HepG2 (cell line): Measurements from ENCODE around the gene COG5. TPM values are rescaled to one million over a fixed set of nuclear protein-coding genes. Genes with fewer than 3 reads are reported as not detected.

ENCODE experiments used
- ATAC-seq: fragments of 200-7000 bp; cut with Tn5 transposase; 3 replicates; pipeline ENCODE4 v1.9.1; 2020; ENCODE audit warnings: mild to moderate bottlenecking, moderate library complexity
- BruUV-seq: library from RNA; stranded (reverse); fragments of 400-500 nt; replicated peaks from 2 replicates; lab custom pipeline; 2021; lab: Mats Ljungman, UMichigan
- CTCF ChIA-PET: fragments of 300-600 bp; formaldehyde crosslinking; extraction: SDS; loops from one replicate; lab custom pipeline; 2021; ENCODE audit warnings: low total read pairs, inconsistent platforms, low intra/inter-chr PET ratio; lab: Yijun Ruan, JAX
- POLR2A ChIA-PET: fragments of 350-600 bp; sonication (Branson Sonifier 250); formaldehyde crosslinking; loops from one replicate; lab custom pipeline; 2020; ENCODE audit warnings: antibody characterized with exemption, inconsistent platforms; lab: Yijun Ruan, JAX
- DNase-seq: peaks from one replicate; pipeline ENCODE4 v3.0.0-alpha.2; 2015; ENCODE audit warnings: low spot score
- FAIRE-seq: peaks from 3 replicates; lab custom pipeline; 2011; peaks lifted over from hg19 to GRCh38; lab: Jason Lieb, UNC
- H2AFZ ChIP-seq: one replicate; pipeline ENCODE4 v1.6.1; 2011; ENCODE audit warnings: low read length, inconsistent platforms
- H3K27ac ChIP-seq: fragments of 300-600 bp; 3 replicates; pipeline ENCODE4 v1.8.0; 2011; ENCODE audit warnings: mixed run types, mild to moderate bottlenecking, mixed read lengths, low read length, inconsistent platforms; ENCODE audit not compliant: insufficient read depth; ENCODE audit errors: extremely low read length
- H3K27me3 ChIP-seq, 2 experiments: fragments of 200-600 bp in 1 of 2; 2 replicates in 1 of 2; 3 replicates in 1 of 2; pipeline versions ENCODE4 v1.6.0 to v1.8.0; 2011; ENCODE audit warnings: low read length in 2 of 2, mild to moderate bottlenecking in 2 of 2, moderate library complexity in 2 of 2, inconsistent platforms in 1 of 2; ENCODE audit not compliant: insufficient read depth in 2 of 2, control insufficient read depth in 1 of 2
- H3K36me3 ChIP-seq, 2 experiments: fragments of 200-600 bp in 1 of 2; replicated peaks in 1 of 2; 2 replicates in 1 of 2; 3 replicates in 1 of 2; pipeline versions ENCODE4 v1.5.1 to v1.8.0; 2011; ENCODE audit warnings: low read length in 2 of 2, inconsistent platforms in 1 of 2; ENCODE audit not compliant: insufficient read depth in 2 of 2, control insufficient read depth in 1 of 2
- H3K4me1 ChIP-seq: 2 replicates; pipeline ENCODE4 v1.5.1; 2012; ENCODE audit warnings: low read length, inconsistent platforms; ENCODE audit not compliant: insufficient read depth
- H3K4me2 ChIP-seq: 2 replicates; pipeline ENCODE4 v1.6.0; 2011; ENCODE audit warnings: low read depth, low read length, inconsistent platforms
- H3K4me3 ChIP-seq, 3 experiments: fragments of 200-600 bp in 1 of 3; sonication (generic), shearing (Covaris generic) in 1 of 3; replicated peaks in 1 of 3; 2 replicates each; pipeline ENCODE4 v1.5.1; 2011 to 2016; ENCODE audit warnings: low read length in 3 of 3, inconsistent platforms in 2 of 3, low read depth in 2 of 3, mild to moderate bottlenecking in 2 of 3, control low read depth in 1 of 3, mixed read lengths in 1 of 3; ENCODE audit not compliant: insufficient read depth in 1 of 3
- H3K79me2 ChIP-seq: one replicate; pipeline ENCODE4 v1.6.1; 2011; ENCODE audit warnings: low read length, inconsistent platforms; ENCODE audit not compliant: insufficient read depth
- H3K9ac ChIP-seq: 2 replicates; pipeline ENCODE4 v1.6.0; 2011; ENCODE audit warnings: mild to moderate bottlenecking, low read depth, low read length, inconsistent platforms; ENCODE audit not compliant: insufficient read depth
- H3K9me3 ChIP-seq: 2 replicates; pipeline ENCODE4 v1.5.1; 2012; ENCODE audit warnings: mild to moderate bottlenecking, low read length
- H4K20me1 ChIP-seq: 2 replicates; pipeline ENCODE4 v1.6.0; 2011; ENCODE audit warnings: inconsistent platforms, mild to moderate bottlenecking, low read length, moderate library complexity; ENCODE audit not compliant: insufficient read depth
- FOXK1 ChIP-seq: sonication (generic); formaldehyde crosslinking; IDR thresholded peaks from 2 replicates; pipeline ENCODE4 v1.4.0; 2020; ENCODE audit warnings: low read depth, missing genetic modification reagents, borderline replicate concordance
- PAX8 ChIP-seq: sonication (generic); formaldehyde crosslinking; IDR thresholded peaks from 2 replicates; pipeline ENCODE4 v1.8.0; 2022; ENCODE audit warnings: mild to moderate bottlenecking, missing genetic modification reagents, borderline replicate concordance
- REST ChIP-seq, 2 experiments: IDR thresholded peaks; 2 replicates each; pipeline ENCODE4 v1.6.1; 2011 to 2012; ENCODE audit warnings: low read length in 2 of 2, borderline replicate concordance in 1 of 2, low read depth in 1 of 2, mild to moderate bottlenecking in 1 of 2, moderate library complexity in 1 of 2
- SMARCE1 ChIP-seq: fragments of 450-650 bp; IDR thresholded peaks from 2 replicates; pipeline ENCODE4 v1.6.1; 2017; ENCODE audit warnings: borderline replicate concordance
- ZNF234 ChIP-seq: sonication (generic); formaldehyde crosslinking; conservative IDR thresholded peaks from 2 replicates; pipeline ENCODE4 v1.5.1; 2020; ENCODE audit warnings: mild to moderate bottlenecking, missing genetic modification reagents
- ZNF24 ChIP-seq: fragments of 450-650 bp; IDR thresholded peaks from 2 replicates; pipeline ENCODE4 v1.6.1; 2017; ENCODE audit warnings: antibody characterized with exemption, mild to moderate bottlenecking
- ZNF710 ChIP-seq: sonication (generic); formaldehyde crosslinking; IDR thresholded peaks from 2 replicates; pipeline ENCODE4 v1.5.0; 2020; ENCODE audit warnings: mild to moderate bottlenecking, missing genetic modification reagents, borderline replicate concordance
- WGBS: methylation state at CpG from one replicate; pipeline ENCODE4 v1.1.6; 2017; ENCODE audit warnings: low lambda C conversion rate; 5-methylcytosine and 5-hydroxymethylcytosine counted together
- in situ Hi-C: cut with HindIII; loops from 2 replicates; pipeline ENCODE4 v1.10.0; 2017; ENCODE audit warnings: low pct_unique_long_range_greater_than_20kb; ENCODE audit not compliant: extremely low pct_ligation_motif_present
- intact Hi-C: fragments of 100-400 bp; cut with micrococcal nuclease; formaldehyde crosslinking; loops from one replicate; pipeline ENCODE4 v1.10.0; 2022; ENCODE audit not compliant: unreplicated experiment
- polyA plus RNA-seq, 8 experiments: library from polyadenylated mRNA; depleted of rRNA in 3 of 8; stranded (reverse) in 7 of 8; unstranded in 1 of 8; fragments of >200 nt; fragmentation: Illumina TruSeq in 4 of 8; extraction: Trizol in 4 of 8; gene quantifications; 2 replicates each; pipeline versions ENCODE4 v1.2.1 to v1.2.3, GENCODE V29; 2011 to 2016; ENCODE audit warnings: low read depth in 4 of 8, missing spikeins in 1 of 8, mixed read lengths in 1 of 8; ENCODE audit not compliant: insufficient read depth in 1 of 8
- total RNA-seq, 5 experiments: library from RNA; depleted of rRNA; stranded (reverse); fragments of >200 nt; fragmentation: Illumina TruSeq; extraction: Trizol; gene quantifications; 2 replicates each; pipeline ENCODE4 v1.2.3, GENCODE V29; 2016; ENCODE audit warnings: low read depth in 1 of 5
- TF ChIP-seq, protein P1 (sequence below), 2 experiments: sonication (generic) in 1 of 2; formaldehyde crosslinking in 1 of 2; IDR thresholded peaks; 2 replicates each; pipeline versions ENCODE4 v1.6.1 to v1.9.0; 2014 to 2022; ENCODE audit warnings: antibody characterized with exemption in 1 of 2, borderline replicate concordance in 1 of 2, inconsistent platforms in 1 of 2, low read depth in 1 of 2, missing genetic modification reagents in 1 of 2
- TF ChIP-seq, protein P2 (sequence below): sonication (generic); IDR thresholded peaks from 2 replicates; pipeline ENCODE4 v1.6.1; 2016; ENCODE audit warnings: low read depth, borderline replicate concordance

The COG5 gene
- total and polyA plus RNA-seq, 2 of the 13 experiments (the other 11 are each of a cell fraction or from before 2014, with no cell fraction given), result 20.4 to 31.3 TPM

GRCh38 chr7:107158028-107158427, 405.7 kb downstream of the COG5 start:
- Histone ChIP-seq H3K4me3 (no peak overlapping the region), H3K9me3 (no peaks in the 10 kb centered on the region), H3K4me2 (no peak overlapping the region), H3K27me3 (peaks cover 2 to 14% of the 10 kb centered on the region in 2 experiments; a peak in 3 of 5 replicates), H3K79me2 (no peaks in the 10 kb centered on the region), H4K20me1 (no peaks in the 10 kb centered on the region), H3K27ac (no peak overlapping the region), H3K9ac (no peak overlapping the region), H3K36me3 (no peaks in the 10 kb centered on the region), H3K4me1 (peaks cover 12% of the 10 kb centered on the region), H2AFZ (no peak overlapping the region)
- no TSS peak for BruUV-seq
- no peak for DNase-seq
- 29% methylated on average over 2 of the region's 2 CpGs for WGBS
- intact Hi-C loops, result no loop called here
- ChIA-PET CTCF (no interaction called here), POLR2A (no interaction called here)
- in situ Hi-C loops, result no loop called here
- no peak for FAIRE-seq
- no peak for ATAC-seq
- no peak for TF ChIP-seq REST (IDR thresholded peaks at IDR 0.05; ENCODE audit: borderline replicate concordance in 1 of 2, low read depth in 1 of 2, low read length in 2 of 2)
- TF ChIP-seq ZNF234, result no peak
- TF ChIP-seq, protein P1, sequence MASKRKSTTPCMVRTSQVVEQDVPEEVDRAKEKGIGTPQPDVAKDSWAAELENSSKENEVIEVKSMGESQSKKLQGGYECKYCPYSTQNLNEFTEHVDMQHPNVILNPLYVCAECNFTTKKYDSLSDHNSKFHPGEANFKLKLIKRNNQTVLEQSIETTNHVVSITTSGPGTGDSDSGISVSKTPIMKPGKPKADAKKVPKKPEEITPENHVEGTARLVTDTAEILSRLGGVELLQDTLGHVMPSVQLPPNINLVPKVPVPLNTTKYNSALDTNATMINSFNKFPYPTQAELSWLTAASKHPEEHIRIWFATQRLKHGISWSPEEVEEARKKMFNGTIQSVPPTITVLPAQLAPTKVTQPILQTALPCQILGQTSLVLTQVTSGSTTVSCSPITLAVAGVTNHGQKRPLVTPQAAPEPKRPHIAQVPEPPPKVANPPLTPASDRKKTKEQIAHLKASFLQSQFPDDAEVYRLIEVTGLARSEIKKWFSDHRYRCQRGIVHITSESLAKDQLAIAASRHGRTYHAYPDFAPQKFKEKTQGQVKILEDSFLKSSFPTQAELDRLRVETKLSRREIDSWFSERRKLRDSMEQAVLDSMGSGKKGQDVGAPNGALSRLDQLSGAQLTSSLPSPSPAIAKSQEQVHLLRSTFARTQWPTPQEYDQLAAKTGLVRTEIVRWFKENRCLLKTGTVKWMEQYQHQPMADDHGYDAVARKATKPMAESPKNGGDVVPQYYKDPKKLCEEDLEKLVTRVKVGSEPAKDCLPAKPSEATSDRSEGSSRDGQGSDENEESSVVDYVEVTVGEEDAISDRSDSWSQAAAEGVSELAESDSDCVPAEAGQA (IDR thresholded peaks at IDR 0.05; ENCODE audit: low read depth), result no peak
- TF ChIP-seq, protein P1 (CRISPR knock-in tag; IDR thresholded peaks at IDR 0.05; ENCODE audit: borderline replicate concordance), result no peak
- no peak for TF ChIP-seq PAX8 (CRISPR knock-in tag)
- no peak for TF ChIP-seq ZNF710 (CRISPR knock-in tag)
- no peak for TF ChIP-seq FOXK1 (CRISPR knock-in tag)
- TF ChIP-seq, protein P2, sequence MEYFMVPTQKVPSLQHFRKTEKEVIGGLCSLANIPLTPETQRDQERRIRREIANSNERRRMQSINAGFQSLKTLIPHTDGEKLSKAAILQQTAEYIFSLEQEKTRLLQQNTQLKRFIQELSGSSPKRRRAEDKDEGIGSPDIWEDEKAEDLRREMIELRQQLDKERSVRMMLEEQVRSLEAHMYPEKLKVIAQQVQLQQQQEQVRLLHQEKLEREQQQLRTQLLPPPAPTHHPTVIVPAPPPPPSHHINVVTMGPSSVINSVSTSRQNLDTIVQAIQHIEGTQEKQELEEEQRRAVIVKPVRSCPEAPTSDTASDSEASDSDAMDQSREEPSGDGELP, result no peak
- TF ChIP-seq ZNF24, result no peak
- TF ChIP-seq SMARCE1, result no peak
